ENCODE measurements around the gene MGRN1.

GRCh38 chr16:4663465-4663776, 38.8 kb downstream of the MGRN1 start:
- TF ChIP-seq, protein P1, sequence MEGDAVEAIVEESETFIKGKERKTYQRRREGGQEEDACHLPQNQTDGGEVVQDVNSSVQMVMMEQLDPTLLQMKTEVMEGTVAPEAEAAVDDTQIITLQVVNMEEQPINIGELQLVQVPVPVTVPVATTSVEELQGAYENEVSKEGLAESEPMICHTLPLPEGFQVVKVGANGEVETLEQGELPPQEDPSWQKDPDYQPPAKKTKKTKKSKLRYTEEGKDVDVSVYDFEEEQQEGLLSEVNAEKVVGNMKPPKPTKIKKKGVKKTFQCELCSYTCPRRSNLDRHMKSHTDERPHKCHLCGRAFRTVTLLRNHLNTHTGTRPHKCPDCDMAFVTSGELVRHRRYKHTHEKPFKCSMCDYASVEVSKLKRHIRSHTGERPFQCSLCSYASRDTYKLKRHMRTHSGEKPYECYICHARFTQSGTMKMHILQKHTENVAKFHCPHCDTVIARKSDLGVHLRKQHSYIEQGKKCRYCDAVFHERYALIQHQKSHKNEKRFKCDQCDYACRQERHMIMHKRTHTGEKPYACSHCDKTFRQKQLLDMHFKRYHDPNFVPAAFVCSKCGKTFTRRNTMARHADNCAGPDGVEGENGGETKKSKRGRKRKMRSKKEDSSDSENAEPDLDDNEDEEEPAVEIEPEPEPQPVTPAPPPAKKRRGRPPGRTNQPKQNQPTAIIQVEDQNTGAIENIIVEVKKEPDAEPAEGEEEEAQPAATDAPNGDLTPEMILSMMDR (IDR thresholded peaks at IDR 0.05; ENCODE audit: low read length) = no peak
- no peak for TF ChIP-seq EZH2 (optimal IDR thresholded peaks at IDR 0.05; ENCODE audit: low read depth, low read length)

Measured in MM.1S (cell line).